SK-N-SH treated with all-trans-retinoic acid at 6 μM for 48 hours (cell line): ENCODE results near the gene MYL10.
"Not testable (repeated sequence)": the region's sequence is repeated elsewhere in the genome, so short reads cannot be mapped to it uniquely, and the experiment has no call there.

Experiments used
- ISL1 ChIP-seq: fragments of 250-450 bp; sonication (Bioruptor Pico); IDR thresholded peaks from 2 replicates; pipeline ENCODE4 v2.1.2; 2022; ENCODE audit warnings: mild to moderate bottlenecking, moderate library complexity
- OSR1 ChIP-seq: fragments of 250-450 bp; sonication (Bioruptor Pico); IDR thresholded peaks from 2 replicates; pipeline ENCODE4 v1.8.0; 2022; ENCODE audit warnings: moderate library complexity, mild to moderate bottlenecking, inconsistent platforms
- ZFP30 ChIP-seq: fragments of 450-650 bp; formaldehyde crosslinking; IDR thresholded peaks from 2 replicates; pipeline ENCODE4 v1.5.0; 2022; ENCODE audit warnings: mild to moderate bottlenecking, moderate library complexity
- ZNF70 ChIP-seq: fragments of 450-650 bp; formaldehyde crosslinking; IDR thresholded peaks from 2 replicates; pipeline ENCODE4 v1.5.0; 2020; ENCODE audit warnings: mild to moderate bottlenecking, moderate library complexity

DNA sequence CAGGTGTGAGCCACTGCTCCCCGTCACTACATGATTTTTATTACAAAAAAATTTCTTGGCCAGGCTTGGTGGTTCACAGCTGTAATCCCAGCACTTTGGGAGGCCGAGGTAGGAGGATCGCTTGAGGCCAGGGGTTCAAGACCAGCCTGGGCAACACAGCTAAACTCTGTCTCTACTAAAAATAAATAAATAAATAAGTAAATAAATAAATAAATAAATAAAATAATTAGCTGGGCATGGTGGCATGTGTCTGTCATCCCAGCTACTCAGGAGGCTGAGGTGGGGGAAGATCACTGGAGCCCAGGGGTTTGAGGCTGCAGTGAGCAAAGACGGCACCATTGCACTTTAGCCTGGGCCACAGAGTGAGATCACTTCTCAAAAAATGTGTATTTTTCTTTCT, 10.0 kb upstream of the MYL10 start:
- not testable (repeated sequence) for TF ChIP-seq OSR1, ZFP30, ZNF70, ISL1 (CRISPR knock-in tag)
